HEK293 (cell line): ENCODE measurements around the gene TIAM1.

Source experiments
- CTCF ChIA-PET: fragments of 350-600 bp; formaldehyde crosslinking; extraction: SDS; loops from one replicate; lab custom pipeline; 2021; ENCODE audit warnings: antibody characterized with exemption; lab: Yijun Ruan, JAX
- POLR2A ChIA-PET: fragments of 300-600 bp; formaldehyde crosslinking; extraction: SDS; loops from one replicate; lab custom pipeline; 2020; ENCODE audit warnings: antibody characterized with exemption, inconsistent platforms; lab: Yijun Ruan, JAX
- H3K27ac ChIP-seq: fragments of 200-500 bp; sonication (Bioruptor generic); 2 replicates; pipeline ENCODE4 v1.5.1; 2014; ENCODE audit warnings: low read depth, low read length, control low read depth, inconsistent platforms; ENCODE audit errors: extremely low read depth
- H3K36me3 ChIP-seq, 2 experiments: fragments of 200-500 bp in 1 of 2; sonication (Bioruptor generic) in 1 of 2; 1 replicate in 1 of 2; 2 replicates in 1 of 2; pipeline ENCODE4 v1.5.1; 2014 to 2017; ENCODE audit warnings: inconsistent platforms in 2 of 2, low read length in 2 of 2; ENCODE audit not compliant: control insufficient read depth in 2 of 2, insufficient read depth in 1 of 2
- H3K4me1 ChIP-seq: fragments of 200-500 bp; sonication (Bioruptor generic); 2 replicates; pipeline ENCODE4 v1.5.1; 2014; ENCODE audit warnings: mild to moderate bottlenecking, low read length, inconsistent platforms; ENCODE audit not compliant: control insufficient read depth, insufficient read depth
- H3K4me3 ChIP-seq: 2 replicates; pipeline ENCODE4 v1.5.1; 2011; ENCODE audit warnings: low read depth, mild to moderate bottlenecking, control low read depth, low read length, moderate library complexity
- H3K9me3 ChIP-seq: fragments of 200-500 bp; sonication (Bioruptor generic); 2 replicates; pipeline ENCODE4 v1.5.1; 2014; ENCODE audit warnings: low read depth, low read length, inconsistent platforms; ENCODE audit not compliant: control insufficient read depth, insufficient read depth
- FEZF1 ChIP-seq: fragments of 450-650 bp; formaldehyde crosslinking; IDR thresholded peaks from 2 replicates; pipeline ENCODE4 v1.5.1; 2016; ENCODE audit warnings: missing biosample characterization, missing genetic modification characterization
- GLIS1 ChIP-seq: fragments of 450-650 bp; formaldehyde crosslinking; IDR thresholded peaks from 2 replicates; pipeline ENCODE4 v1.5.1; 2016; ENCODE audit warnings: missing biosample characterization, missing genetic modification characterization
- IKZF3 ChIP-seq: fragments of 450-650 bp; IDR thresholded peaks from 2 replicates; pipeline ENCODE4 v1.5.0; 2018; ENCODE audit warnings: missing biosample characterization, mild to moderate bottlenecking, missing genetic modification characterization, moderate library complexity
- OSR2 ChIP-seq: fragments of 450-650 bp; formaldehyde crosslinking; IDR thresholded peaks from 2 replicates; pipeline ENCODE4 v1.5.1; 2016; ENCODE audit warnings: missing biosample characterization, missing genetic modification characterization
- OVOL3 ChIP-seq: fragments of 450-650 bp; formaldehyde crosslinking; IDR thresholded peaks from 2 replicates; pipeline ENCODE4 v1.5.1; 2016; ENCODE audit warnings: missing biosample characterization, missing genetic modification characterization
- PRDM6 ChIP-seq: fragments of 450-650 bp; formaldehyde crosslinking; IDR thresholded peaks from 2 replicates; pipeline ENCODE4 v1.5.1; 2017; ENCODE audit warnings: missing biosample characterization, missing genetic modification characterization
- TCF7L2 ChIP-seq: IDR thresholded peaks from 2 replicates; pipeline ENCODE4 v1.6.1; 2011; ENCODE audit warnings: low read depth, mild to moderate bottlenecking, inconsistent platforms, low read length, moderate library complexity, borderline replicate concordance
- WT1 ChIP-seq: fragments of 450-650 bp; formaldehyde crosslinking; IDR thresholded peaks from 2 replicates; pipeline ENCODE4 v1.5.1; 2016; ENCODE audit warnings: missing biosample characterization, missing genetic modification characterization
- ZBTB44 ChIP-seq: fragments of 450-650 bp; IDR thresholded peaks from 2 replicates; pipeline ENCODE4 v1.5.1; 2018; ENCODE audit warnings: missing biosample characterization, mild to moderate bottlenecking, missing genetic modification characterization
- ZBTB6 ChIP-seq: fragments of 450-650 bp; formaldehyde crosslinking; IDR thresholded peaks from 2 replicates; pipeline ENCODE4 v1.5.1; 2017; ENCODE audit warnings: missing biosample characterization, missing genetic modification characterization
- ZNF140 ChIP-seq: fragments of 450-650 bp; formaldehyde crosslinking; IDR thresholded peaks from 2 replicates; pipeline ENCODE4 v1.5.1; 2016; ENCODE audit warnings: missing biosample characterization, missing genetic modification characterization
- ZNF174 ChIP-seq: fragments of 450-650 bp; formaldehyde crosslinking; IDR thresholded peaks from 2 replicates; pipeline ENCODE4 v1.5.0; 2017; ENCODE audit warnings: missing biosample characterization, mild to moderate bottlenecking, missing genetic modification characterization
- ZNF248 ChIP-seq: fragments of 450-650 bp; formaldehyde crosslinking; IDR thresholded peaks from 2 replicates; pipeline ENCODE4 v1.5.1; 2017; ENCODE audit warnings: missing biosample characterization, missing genetic modification characterization
- ZNF302 ChIP-seq: fragments of 450-650 bp; formaldehyde crosslinking; IDR thresholded peaks from 2 replicates; pipeline ENCODE4 v1.5.1; 2016; ENCODE audit warnings: missing biosample characterization, missing genetic modification characterization, low read depth
- ZNF423 ChIP-seq: fragments of 450-650 bp; formaldehyde crosslinking; IDR thresholded peaks from 2 replicates; pipeline ENCODE4 v1.5.1; 2016; ENCODE audit warnings: missing biosample characterization, missing genetic modification characterization
- ZNF433 ChIP-seq: fragments of 450-650 bp; formaldehyde crosslinking; IDR thresholded peaks from 2 replicates; pipeline ENCODE4 v1.5.1; 2016; ENCODE audit warnings: missing biosample characterization, missing genetic modification characterization, low read depth
- ZNF561 ChIP-seq: fragments of 450-650 bp; IDR thresholded peaks from 2 replicates; pipeline ENCODE4 v1.5.1; 2018; ENCODE audit warnings: missing biosample characterization, missing genetic modification characterization, borderline replicate concordance
- ZNF600 ChIP-seq: fragments of 450-650 bp; formaldehyde crosslinking; IDR thresholded peaks from 2 replicates; pipeline ENCODE4 v1.5.1; 2016; ENCODE audit warnings: missing biosample characterization, missing genetic modification characterization
- ZNF629 ChIP-seq: fragments of 450-650 bp; formaldehyde crosslinking; IDR thresholded peaks from 2 replicates; pipeline ENCODE4 v1.5.1; 2017; ENCODE audit warnings: missing biosample characterization, missing genetic modification characterization
- ZNF707 ChIP-seq: fragments of 450-650 bp; formaldehyde crosslinking; IDR thresholded peaks from 2 replicates; pipeline ENCODE4 v1.5.1; 2016; ENCODE audit warnings: missing biosample characterization, missing genetic modification characterization
- ZNF837 ChIP-seq: fragments of 450-650 bp; formaldehyde crosslinking; IDR thresholded peaks from 2 replicates; pipeline ENCODE4 v1.5.1; 2016; ENCODE audit warnings: missing biosample characterization, missing genetic modification characterization
- ZXDB ChIP-seq: fragments of 450-650 bp; formaldehyde crosslinking; IDR thresholded peaks from 2 replicates; pipeline ENCODE4 v1.5.1; 2016; ENCODE audit warnings: missing biosample characterization, missing genetic modification characterization

TIAM1 gene

DNA sequence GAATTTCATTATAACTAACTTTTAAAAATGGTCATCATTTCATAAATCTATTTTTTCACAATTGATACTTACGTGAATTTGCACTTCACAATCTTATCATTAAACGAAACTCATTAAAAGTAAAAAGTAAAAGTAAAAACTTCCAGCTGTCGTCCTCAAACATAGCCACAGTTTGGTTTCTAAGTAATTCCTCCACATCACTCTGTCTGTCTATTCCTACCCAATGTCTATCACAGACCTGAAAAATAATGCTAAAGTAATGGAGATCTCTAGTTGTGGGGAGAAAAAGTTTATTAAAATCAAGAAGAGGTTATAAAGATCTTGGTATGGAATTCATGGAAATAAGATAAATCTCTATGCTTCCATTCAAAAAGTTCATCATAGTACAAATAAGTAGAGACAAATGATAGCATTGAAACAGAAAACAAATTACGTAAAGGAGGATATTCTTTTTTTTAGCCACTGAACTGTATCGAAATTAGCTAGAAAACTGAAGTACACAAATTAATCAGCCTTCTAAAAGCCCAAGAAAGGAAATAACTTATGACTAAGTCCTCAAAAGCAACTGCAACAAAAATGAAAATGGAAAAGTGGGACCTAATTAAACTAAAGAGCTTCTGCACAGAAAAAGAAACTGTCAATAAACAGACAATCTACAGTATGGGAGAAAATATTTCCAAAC lies 148.6 kb downstream of the TIAM1 start:
- TF ChIP-seq ZBTB6 (tag by site-specific recombination), result no peak
- TF ChIP-seq PRDM6 (tag by site-specific recombination), result peak; percentile 44
- Histone ChIP-seq H3K9me3 (no peaks in the 10 kb centered on the region), H3K36me3 (peaks cover 0 to 8% of the 10 kb centered on the region in 2 experiments; a peak in 2 of 3 replicates), H3K4me3 (no peak overlapping the region), H3K27ac (no peak overlapping the region), H3K4me1 (peaks cover 9% of the 10 kb centered on the region; the same call in 1 of the 2 replicates)
- ChIA-PET CTCF (interaction anchor here (0.6 to 10.3 kb wide), 11 partner anchors 12 to 410 kb away, joined by 3 to 161 read pairs (median 4); no protein-coding TSS in a partner anchor), POLR2A (no interaction called here)

DNA sequence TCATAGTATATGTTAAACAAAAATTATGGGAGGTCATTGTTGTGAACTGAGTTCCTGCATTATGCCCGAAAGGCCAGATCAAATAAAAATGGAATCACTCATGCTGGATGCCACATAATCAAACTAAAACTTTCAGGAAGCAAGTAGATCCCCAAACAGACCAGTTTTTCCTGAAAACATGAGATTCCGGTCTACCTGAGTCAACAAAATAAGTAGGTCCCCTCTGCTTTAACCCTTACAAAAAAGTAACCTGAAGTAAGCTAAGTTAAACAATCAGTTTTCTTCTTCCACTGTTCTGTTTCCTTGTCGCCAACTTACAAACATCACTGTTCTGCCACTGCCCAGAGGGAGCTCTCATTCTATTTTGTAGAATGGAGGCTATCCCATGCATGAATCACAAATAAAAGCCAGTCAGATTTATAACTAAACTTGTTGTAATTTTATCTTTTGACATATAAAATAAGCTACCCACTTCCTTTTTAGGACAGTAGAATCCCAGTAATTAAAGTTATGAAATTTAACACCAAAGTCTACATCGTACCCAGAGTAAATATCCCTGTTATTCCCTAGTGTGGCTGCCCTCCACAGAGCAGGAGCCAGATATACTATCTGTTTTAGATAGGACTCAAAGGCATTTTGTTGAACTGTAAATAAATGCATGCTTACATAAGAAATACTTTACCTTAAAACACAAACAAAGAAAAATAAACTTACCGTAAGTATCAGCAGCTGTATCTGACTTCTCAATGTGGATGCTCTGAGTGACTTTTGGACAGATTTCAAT lies 149.4 kb downstream of the TIAM1 start:
- no peak overlapping the region for H3K4me3 ChIP-seq
- TF ChIP-seq WT1 (tag by site-specific recombination) (peak; percentile 56), FEZF1 (tag by site-specific recombination) (peak; percentile 50), ZNF433 (no peak), ZNF174 (no peak), OSR2 (tag by site-specific recombination) (peak; percentile 75), ZBTB44 (tag by site-specific recombination) (0 out of 2 replicates have a peak, but pooled peaks have one; percentile 29), TCF7L2 (peak; percentile 70), ZNF423 (no peak), ZNF302 (no peak), OVOL3 (tag by site-specific recombination) (0 out of 2 replicates have a peak, but pooled peaks have one; percentile 51), ZNF561 (tag by site-specific recombination) (peak; percentile 70), IKZF3 (0 out of 2 replicates have a peak, but pooled peaks have one; percentile 28), ZNF140 (tag by site-specific recombination) (no peak), PRDM6 (tag by site-specific recombination) (peak; percentile 83), ZXDB (tag by site-specific recombination) (0 out of 2 replicates have a peak, but pooled peaks have one; percentile 44), ZNF248 (tag by site-specific recombination) (no peak), ZNF629 (tag by site-specific recombination) (no peak), ZNF600 (tag by site-specific recombination) (peak; percentile 26; the same call in 1 of the 2 replicates), ZNF707 (no peak), GLIS1 (tag by site-specific recombination) (peak; percentile 74), ZNF837 (no peak)
- CTCF ChIA-PET, result interaction anchor here (0.9 to 10.3 kb wide), 10 partner anchors 12 to 411 kb away, joined by 3 to 161 read pairs (median 4); no protein-coding TSS in a partner anchor
- POLR2A ChIA-PET, result no interaction called here
- no peaks in the 10 kb centered on the region for H3K9me3 ChIP-seq
- H3K4me1 ChIP-seq, result peaks cover 9% of the 10 kb centered on the region; the same call in 1 of the 2 replicates
- H3K36me3 ChIP-seq, result peaks cover 0 to 8% of the 10 kb centered on the region in 2 experiments; a peak in 2 of 3 replicates
- H3K27ac ChIP-seq, result no peak overlapping the region
